22Rv1 (cell line): ENCODE measurements around the gene FSIP1.

Experiments
- H3K27ac ChIP-seq: fragments of 450-650 bp; 2 replicates; pipeline ENCODE4 v1.5.1; 2017
- CTCF ChIP-seq: fragments of 450-650 bp; IDR thresholded peaks from 2 replicates; pipeline ENCODE4 v1.5.1; 2017; ENCODE audit warnings: mild to moderate bottlenecking
- ZFX ChIP-seq: fragments of 450-650 bp; IDR thresholded peaks from 2 replicates; pipeline ENCODE4 v1.6.1; 2017; ENCODE audit warnings: antibody characterized with exemption, borderline replicate concordance

The FSIP1 gene

GRCh38 chr15:39591141-39591895 is 191.3 kb downstream of the FSIP1 start:
- H3K27ac ChIP-seq: no peak overlapping the region
- no peak for TF ChIP-seq ZFX
- TF ChIP-seq CTCF: no peak

- no peak overlapping the region for H3K27ac ChIP-seq
- no peak for TF ChIP-seq CTCF
- TF ChIP-seq ZFX: no peak
These were observed 192.6 kb downstream of the FSIP1 start for GRCh38 chr15:39589815-39590644.

- TF ChIP-seq CTCF (no peak), ZFX (no peak)
- no peak overlapping the region for H3K27ac ChIP-seq
These were observed 193.3 kb downstream of the FSIP1 start for GRCh38 chr15:39589193-39589814.

- no peak for TF ChIP-seq ZFX
- no peak for TF ChIP-seq CTCF
- no peak overlapping the region for H3K27ac ChIP-seq
These were observed 194.0 kb downstream of the FSIP1 start for GRCh38 chr15:39588531-39589192.

GRCh38 chr15:39587731-39588530 is 194.7 kb downstream of the FSIP1 start:
- no peak overlapping the region for H3K27ac ChIP-seq
- TF ChIP-seq CTCF: no peak
- no peak for TF ChIP-seq ZFX

GRCh38 chr15:39587096-39587721 is 195.4 kb downstream of the FSIP1 start:
- H3K27ac ChIP-seq: no peak overlapping the region
- TF ChIP-seq CTCF: no peak
- no peak for TF ChIP-seq ZFX
